ENCODE results near the gene CDH26. TPM values are rescaled to one million over a fixed set of nuclear protein-coding genes. Genes with fewer than 3 reads are reported as not detected.

The CDH26 gene
- total RNA-seq, 1 donor, result 0.09 TPM

DNA sequence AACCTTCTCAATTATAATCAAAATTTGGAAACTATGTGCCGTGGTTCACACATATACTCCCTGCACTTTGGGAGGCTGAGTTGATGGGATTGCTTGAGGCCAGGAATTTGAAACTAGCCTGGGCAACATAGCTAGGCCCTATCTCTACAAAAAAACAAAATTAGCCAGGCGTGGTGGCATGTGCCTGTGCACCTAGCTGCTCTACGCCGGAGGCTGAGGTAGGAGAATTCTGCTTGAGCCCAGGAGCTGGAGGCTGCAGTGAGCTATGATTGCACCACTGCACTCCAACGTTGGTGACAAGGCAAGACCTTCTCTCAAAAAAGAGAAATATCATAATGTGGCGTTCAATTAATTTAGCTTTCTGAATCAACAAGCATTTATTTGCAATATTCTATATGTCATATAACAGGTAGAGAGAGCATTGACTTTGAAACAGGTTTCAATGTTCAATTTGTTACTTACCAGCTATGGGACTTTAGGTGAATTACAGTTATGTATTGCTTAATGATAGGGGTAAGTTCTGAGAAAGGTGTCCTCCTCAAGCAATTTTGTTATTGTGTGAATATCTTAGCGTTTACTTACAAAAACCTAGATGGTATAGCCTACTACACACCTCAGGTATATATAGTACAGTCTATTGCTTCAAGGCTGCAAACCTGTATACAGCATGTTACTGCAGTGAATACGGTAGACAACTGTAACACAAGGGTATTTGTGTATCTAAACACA lies 22.6 kb upstream of the CDH26 start:
- TF ChIP-seq, protein P1, sequence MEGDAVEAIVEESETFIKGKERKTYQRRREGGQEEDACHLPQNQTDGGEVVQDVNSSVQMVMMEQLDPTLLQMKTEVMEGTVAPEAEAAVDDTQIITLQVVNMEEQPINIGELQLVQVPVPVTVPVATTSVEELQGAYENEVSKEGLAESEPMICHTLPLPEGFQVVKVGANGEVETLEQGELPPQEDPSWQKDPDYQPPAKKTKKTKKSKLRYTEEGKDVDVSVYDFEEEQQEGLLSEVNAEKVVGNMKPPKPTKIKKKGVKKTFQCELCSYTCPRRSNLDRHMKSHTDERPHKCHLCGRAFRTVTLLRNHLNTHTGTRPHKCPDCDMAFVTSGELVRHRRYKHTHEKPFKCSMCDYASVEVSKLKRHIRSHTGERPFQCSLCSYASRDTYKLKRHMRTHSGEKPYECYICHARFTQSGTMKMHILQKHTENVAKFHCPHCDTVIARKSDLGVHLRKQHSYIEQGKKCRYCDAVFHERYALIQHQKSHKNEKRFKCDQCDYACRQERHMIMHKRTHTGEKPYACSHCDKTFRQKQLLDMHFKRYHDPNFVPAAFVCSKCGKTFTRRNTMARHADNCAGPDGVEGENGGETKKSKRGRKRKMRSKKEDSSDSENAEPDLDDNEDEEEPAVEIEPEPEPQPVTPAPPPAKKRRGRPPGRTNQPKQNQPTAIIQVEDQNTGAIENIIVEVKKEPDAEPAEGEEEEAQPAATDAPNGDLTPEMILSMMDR (IDR thresholded peaks at IDR 0.05; ENCODE audit: insufficient read depth, low read length), result no peak
- H3K4me3 ChIP-seq (ENCODE audit: low read depth, low read length), result no peak overlapping the region

DNA sequence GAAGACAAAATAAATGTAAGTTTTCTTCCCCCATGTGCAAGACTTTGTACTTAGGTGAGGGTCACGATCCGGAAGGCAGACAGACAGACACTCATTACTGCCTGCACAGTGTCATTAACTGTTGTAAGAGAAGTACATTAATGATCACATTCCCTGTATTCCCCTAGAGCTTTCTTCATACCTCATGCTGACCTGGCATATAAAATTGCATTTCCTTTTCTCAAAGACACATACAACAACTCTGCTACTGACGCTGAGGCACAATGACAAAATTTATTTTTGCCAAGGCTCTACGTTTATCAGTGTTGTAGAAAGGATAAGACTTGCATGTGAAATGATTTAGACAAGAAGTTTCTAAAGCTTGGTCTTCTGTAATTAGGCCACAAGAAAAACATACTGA lies 21.8 kb upstream of the CDH26 start:
- no peak overlapping the region for H3K4me3 ChIP-seq (ENCODE audit: low read depth, low read length)
- DNase-seq (ENCODE audit: low read depth), result no peak
- TF ChIP-seq, protein P1 (IDR thresholded peaks at IDR 0.05; ENCODE audit: insufficient read depth, low read length), result no peak

More for the DNA sequence above, 22.6 kb upstream of the CDH26 start:
- no peak for DNase-seq (ENCODE audit: low read depth)

DNA sequence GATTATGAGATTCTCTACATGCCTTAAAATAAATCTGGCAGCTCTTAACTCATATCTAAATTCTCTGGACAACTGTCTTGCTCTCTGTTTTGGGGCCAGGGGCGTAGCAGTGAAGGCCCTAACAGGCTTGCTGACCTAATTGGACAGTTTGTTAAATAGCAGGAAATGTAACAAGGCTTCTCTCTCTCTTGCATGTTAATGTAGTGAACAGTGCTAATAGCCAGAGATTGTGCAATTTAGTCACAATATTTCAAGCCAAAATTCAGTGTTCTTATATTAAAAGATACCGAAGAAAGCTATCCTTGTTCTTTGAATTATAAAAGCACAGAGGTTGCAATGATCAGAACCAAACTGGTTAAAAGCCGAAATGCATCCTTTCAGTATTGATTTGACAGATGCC lies 21.1 kb upstream of the CDH26 start:
- peak; percentile 28 for DNase-seq (ENCODE audit: low read depth)
- H3K4me3 ChIP-seq (ENCODE audit: low read depth, low read length), result peak overlapping the region; percentile 10
- TF ChIP-seq, protein P1 (IDR thresholded peaks at IDR 0.05; ENCODE audit: insufficient read depth, low read length), result no peak

DNA sequence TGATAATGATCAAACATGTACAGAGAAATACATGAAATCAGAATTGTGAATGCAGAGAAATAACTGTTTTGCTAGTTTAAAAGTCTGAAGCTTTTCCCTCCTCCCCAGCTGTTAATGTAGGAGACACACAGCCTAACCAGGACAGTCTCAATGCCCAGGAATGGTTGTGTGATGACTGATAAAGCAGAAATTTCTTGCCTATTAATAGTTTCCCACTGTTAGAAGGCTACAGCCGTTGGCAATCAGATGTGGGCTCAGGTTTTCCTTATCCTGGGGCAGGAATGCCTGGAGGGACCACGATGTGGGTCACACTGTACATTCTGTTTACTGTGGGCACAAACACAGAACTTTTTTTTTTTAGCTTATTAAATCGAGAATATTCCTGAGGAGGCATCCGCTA lies 20.0 kb upstream of the CDH26 start:
- TF ChIP-seq, protein P1 (IDR thresholded peaks at IDR 0.05; ENCODE audit: insufficient read depth, low read length), result no peak
- DNase-seq (ENCODE audit: low read depth), result peak; percentile 47
- H3K4me3 ChIP-seq (ENCODE audit: low read depth, low read length), result peak overlapping the region; percentile 83

DNA sequence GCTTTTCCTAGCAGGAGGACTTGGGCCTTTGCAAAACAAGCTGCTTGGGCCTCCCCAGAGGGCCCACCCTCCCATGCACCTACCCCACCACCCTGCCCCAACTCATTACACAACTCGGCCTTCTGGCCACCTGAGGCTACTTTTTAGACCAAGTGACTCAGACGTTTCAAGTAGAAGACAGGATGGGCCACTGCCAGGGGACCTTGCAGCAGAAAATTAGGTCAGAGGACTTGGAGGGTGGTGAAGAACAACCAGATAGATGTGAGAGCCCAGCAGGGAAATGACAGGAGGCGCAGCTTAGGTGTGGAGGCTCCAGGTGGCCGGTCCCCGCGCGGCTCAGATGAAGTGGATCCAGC lies 19.5 kb upstream of the CDH26 start:
- TF ChIP-seq, protein P1 (IDR thresholded peaks at IDR 0.05; ENCODE audit: insufficient read depth, low read length), result no peak

DNA sequence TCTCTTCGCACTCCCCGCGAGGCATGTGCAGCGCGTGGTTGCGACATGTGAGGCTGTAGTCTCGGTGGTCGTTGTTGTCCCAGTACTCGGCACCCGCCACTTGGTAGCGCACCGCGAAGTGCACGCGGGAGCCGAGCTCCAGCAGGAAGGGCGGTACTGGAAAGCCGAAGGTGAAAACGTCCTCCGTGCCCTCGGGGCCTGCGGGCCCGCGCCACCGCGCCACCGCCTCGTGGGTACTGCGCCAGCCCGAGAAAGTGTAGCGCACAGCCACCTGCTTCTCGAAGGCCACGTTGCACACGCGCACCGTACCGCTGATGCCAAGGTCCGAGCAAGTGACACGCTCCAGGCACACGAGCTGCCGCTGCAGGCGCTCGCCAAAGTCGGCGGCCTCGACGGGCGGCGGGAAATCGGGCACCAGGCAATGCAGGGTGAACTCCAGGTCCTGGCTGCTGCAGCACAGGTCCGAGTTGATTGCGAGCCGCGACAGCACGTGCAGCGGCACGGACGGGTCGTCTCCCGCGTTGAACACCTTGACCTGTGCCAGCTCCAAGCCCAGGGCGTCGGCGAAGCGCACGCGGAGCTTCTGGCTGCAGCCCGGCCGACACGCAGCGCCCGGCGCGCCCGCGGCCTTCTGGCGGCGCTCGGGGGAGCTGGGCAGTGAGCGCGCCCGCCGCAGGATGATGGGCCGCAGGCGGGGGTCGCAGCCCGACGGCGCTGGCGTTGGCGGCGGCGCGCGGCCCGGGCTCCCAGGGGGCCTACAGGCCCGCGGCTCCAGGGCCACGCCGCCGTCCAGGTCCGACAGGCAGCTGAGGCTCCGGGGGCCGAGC lies 19.0 kb upstream of the CDH26 start:
- TF ChIP-seq, protein P1 (IDR thresholded peaks at IDR 0.05; ENCODE audit: insufficient read depth, low read length), result no peak
- peak overlapping the region; percentile 83 for H3K4me3 ChIP-seq (ENCODE audit: low read depth, low read length)
- peak; percentile 9 for DNase-seq (ENCODE audit: low read depth)

More for the DNA sequence above, 19.5 kb upstream of the CDH26 start:
- DNase-seq (ENCODE audit: low read depth), result peak; percentile 11
- H3K4me3 ChIP-seq (ENCODE audit: low read depth, low read length), result peak overlapping the region; percentile 83
